RPMI7951 (cell line): ENCODE data around the gene TRIM2. TPM values are rescaled to one million over a fixed set of nuclear protein-coding genes. Genes with fewer than 3 reads are reported as not detected.
A peak's percentile ranks its signal among the peaks of the same experiment; 100 is the strongest.

Source experiments
- DNase-seq: peaks from one replicate; pipeline ENCODE4 v3.0.0-alpha.2; 2012; ENCODE audit warnings: low read depth
- total RNA-seq: library from RNA; depleted of rRNA; stranded (reverse); fragments of >200 nt; shearing (Covaris generic); gene quantifications from 2 replicates; pipeline ENCODE4 v1.2.3, GENCODE V29; 2014; rRNA removed

TRIM2 gene
- total RNA-seq, 1 experiment from 2014 or later = 34.7 TPM

GRCh38 chr4:153372967-153373562, 168.8 kb downstream of the TRIM2 start:
- DNase-seq = no peak

GRCh38 chr4:153374442-153374841, 170.2 kb downstream of the TRIM2 start:
- DNase-seq = peak; percentile 2

- DNase-seq = no peak
Observed at GRCh38 chr4:153375303-153375702, 171.1 kb downstream of the TRIM2 start.

DNA sequence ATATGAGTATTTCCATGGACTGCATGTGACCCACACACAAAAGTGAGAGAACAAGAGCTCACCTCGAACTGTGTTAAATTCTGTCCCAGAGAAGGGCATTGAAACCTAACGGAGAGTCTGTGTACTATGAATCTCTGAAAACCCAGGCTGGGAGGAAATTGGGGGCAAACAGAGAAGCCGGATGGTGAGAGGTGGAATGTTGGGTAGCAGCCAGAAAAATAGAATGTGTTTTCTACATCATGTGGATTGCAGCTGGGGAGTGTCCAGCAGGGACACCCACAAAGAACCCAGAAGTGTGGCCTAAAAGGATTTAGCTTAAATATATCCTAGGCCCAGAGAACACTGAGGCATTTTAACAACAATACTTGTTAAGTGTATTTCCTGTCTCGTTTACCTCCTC, 178.9 kb downstream of the TRIM2 start:
- DNase-seq = peak; percentile 2

- no peak for DNase-seq
Observed at GRCh38 chr4:153384160-153384559, 179.9 kb downstream of the TRIM2 start.

GRCh38 chr4:153385784-153386183, 181.5 kb downstream of the TRIM2 start:
- no peak for DNase-seq

- DNase-seq = no peak
Observed at GRCh38 chr4:153387981-153388380, 183.7 kb downstream of the TRIM2 start.

Other genes starting within 250 kb of the TRIM2 start
- 27.2 and 36.0 TPM in 2 replicates for gene MND1, start 140.2 kb downstream of the TRIM2 start, total RNA-seq